Measurements from ENCODE around the gene ANKRD28. TPM values are rescaled to one million over a fixed set of nuclear protein-coding genes. Genes with fewer than 3 reads are reported as not detected.

ANKRD28 gene
- total and polyA plus RNA-seq, 2 of the 8 experiments (the other 6 are each of a cell fraction or from before 2014, with no cell fraction given) = 39.1 to 61.7 TPM

DNA sequence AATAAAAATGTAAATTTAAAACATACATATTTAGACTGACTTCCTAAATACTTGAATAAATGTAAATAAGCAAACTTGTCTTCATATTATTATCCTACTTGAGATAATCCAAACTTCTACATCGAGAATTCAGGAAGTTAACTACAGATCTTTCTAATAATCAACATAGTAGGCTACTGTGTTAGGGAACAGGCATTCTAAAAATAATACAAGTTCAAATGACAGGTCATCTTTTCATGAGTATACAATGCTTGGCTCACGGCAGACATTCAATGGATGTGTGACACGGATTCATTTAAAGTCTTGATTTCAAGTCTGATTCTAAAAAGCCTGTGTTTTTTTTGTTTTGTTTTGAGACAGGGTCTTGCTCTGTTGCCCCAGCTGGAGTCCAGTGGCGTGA is 107.5 kb downstream of the ANKRD28 start (continued):
- TF ChIP-seq, protein P1, sequence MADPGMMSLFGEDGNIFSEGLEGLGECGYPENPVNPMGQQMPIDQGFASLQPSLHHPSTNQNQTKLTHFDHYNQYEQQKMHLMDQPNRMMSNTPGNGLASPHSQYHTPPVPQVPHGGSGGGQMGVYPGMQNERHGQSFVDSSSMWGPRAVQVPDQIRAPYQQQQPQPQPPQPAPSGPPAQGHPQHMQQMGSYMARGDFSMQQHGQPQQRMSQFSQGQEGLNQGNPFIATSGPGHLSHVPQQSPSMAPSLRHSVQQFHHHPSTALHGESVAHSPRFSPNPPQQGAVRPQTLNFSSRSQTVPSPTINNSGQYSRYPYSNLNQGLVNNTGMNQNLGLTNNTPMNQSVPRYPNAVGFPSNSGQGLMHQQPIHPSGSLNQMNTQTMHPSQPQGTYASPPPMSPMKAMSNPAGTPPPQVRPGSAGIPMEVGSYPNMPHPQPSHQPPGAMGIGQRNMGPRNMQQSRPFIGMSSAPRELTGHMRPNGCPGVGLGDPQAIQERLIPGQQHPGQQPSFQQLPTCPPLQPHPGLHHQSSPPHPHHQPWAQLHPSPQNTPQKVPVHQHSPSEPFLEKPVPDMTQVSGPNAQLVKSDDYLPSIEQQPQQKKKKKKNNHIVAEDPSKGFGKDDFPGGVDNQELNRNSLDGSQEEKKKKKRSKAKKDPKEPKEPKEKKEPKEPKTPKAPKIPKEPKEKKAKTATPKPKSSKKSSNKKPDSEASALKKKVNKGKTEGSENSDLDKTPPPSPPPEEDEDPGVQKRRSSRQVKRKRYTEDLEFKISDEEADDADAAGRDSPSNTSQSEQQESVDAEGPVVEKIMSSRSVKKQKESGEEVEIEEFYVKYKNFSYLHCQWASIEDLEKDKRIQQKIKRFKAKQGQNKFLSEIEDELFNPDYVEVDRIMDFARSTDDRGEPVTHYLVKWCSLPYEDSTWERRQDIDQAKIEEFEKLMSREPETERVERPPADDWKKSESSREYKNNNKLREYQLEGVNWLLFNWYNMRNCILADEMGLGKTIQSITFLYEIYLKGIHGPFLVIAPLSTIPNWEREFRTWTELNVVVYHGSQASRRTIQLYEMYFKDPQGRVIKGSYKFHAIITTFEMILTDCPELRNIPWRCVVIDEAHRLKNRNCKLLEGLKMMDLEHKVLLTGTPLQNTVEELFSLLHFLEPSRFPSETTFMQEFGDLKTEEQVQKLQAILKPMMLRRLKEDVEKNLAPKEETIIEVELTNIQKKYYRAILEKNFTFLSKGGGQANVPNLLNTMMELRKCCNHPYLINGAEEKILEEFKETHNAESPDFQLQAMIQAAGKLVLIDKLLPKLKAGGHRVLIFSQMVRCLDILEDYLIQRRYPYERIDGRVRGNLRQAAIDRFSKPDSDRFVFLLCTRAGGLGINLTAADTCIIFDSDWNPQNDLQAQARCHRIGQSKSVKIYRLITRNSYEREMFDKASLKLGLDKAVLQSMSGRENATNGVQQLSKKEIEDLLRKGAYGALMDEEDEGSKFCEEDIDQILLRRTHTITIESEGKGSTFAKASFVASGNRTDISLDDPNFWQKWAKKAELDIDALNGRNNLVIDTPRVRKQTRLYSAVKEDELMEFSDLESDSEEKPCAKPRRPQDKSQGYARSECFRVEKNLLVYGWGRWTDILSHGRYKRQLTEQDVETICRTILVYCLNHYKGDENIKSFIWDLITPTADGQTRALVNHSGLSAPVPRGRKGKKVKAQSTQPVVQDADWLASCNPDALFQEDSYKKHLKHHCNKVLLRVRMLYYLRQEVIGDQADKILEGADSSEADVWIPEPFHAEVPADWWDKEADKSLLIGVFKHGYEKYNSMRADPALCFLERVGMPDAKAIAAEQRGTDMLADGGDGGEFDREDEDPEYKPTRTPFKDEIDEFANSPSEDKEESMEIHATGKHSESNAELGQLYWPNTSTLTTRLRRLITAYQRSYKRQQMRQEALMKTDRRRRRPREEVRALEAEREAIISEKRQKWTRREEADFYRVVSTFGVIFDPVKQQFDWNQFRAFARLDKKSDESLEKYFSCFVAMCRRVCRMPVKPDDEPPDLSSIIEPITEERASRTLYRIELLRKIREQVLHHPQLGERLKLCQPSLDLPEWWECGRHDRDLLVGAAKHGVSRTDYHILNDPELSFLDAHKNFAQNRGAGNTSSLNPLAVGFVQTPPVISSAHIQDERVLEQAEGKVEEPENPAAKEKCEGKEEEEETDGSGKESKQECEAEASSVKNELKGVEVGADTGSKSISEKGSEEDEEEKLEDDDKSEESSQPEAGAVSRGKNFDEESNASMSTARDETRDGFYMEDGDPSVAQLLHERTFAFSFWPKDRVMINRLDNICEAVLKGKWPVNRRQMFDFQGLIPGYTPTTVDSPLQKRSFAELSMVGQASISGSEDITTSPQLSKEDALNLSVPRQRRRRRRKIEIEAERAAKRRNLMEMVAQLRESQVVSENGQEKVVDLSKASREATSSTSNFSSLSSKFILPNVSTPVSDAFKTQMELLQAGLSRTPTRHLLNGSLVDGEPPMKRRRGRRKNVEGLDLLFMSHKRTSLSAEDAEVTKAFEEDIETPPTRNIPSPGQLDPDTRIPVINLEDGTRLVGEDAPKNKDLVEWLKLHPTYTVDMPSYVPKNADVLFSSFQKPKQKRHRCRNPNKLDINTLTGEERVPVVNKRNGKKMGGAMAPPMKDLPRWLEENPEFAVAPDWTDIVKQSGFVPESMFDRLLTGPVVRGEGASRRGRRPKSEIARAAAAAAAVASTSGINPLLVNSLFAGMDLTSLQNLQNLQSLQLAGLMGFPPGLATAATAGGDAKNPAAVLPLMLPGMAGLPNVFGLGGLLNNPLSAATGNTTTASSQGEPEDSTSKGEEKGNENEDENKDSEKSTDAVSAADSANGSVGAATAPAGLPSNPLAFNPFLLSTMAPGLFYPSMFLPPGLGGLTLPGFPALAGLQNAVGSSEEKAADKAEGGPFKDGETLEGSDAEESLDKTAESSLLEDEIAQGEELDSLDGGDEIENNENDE (IDR thresholded peaks at IDR 0.05; ENCODE audit: insufficient replicate concordance, low read length) = no peak
- TF ChIP-seq SIN3A (conservative IDR thresholded peaks at IDR 0.05 in 1 of 2, IDR thresholded peaks at IDR 0.05 in 1 of 2; ENCODE audit: low read depth in 1 of 2, low read length in 2 of 2) (no peak), CHD2 (IDR thresholded peaks at IDR 0.05; ENCODE audit: low read length) (no peak), SP1 (IDR thresholded peaks at IDR 0.05; ENCODE audit: low read depth, low read length) (no peak), KDM5A (IDR thresholded peaks at IDR 0.05; ENCODE audit: low read length) (no peak), CTBP2 (IDR thresholded peaks at IDR 0.05; ENCODE audit: borderline replicate concordance, insufficient read depth, insufficient read length, low read length) (no peak), EZH2 (IDR thresholded peaks at IDR 0.05; ENCODE audit: low read depth, low read length, severe bottlenecking) (no peak), FOSL1 (IDR thresholded peaks at IDR 0.05; ENCODE audit: insufficient read depth, low read depth, low read length) (no peak)
- TF ChIP-seq, protein P2, sequence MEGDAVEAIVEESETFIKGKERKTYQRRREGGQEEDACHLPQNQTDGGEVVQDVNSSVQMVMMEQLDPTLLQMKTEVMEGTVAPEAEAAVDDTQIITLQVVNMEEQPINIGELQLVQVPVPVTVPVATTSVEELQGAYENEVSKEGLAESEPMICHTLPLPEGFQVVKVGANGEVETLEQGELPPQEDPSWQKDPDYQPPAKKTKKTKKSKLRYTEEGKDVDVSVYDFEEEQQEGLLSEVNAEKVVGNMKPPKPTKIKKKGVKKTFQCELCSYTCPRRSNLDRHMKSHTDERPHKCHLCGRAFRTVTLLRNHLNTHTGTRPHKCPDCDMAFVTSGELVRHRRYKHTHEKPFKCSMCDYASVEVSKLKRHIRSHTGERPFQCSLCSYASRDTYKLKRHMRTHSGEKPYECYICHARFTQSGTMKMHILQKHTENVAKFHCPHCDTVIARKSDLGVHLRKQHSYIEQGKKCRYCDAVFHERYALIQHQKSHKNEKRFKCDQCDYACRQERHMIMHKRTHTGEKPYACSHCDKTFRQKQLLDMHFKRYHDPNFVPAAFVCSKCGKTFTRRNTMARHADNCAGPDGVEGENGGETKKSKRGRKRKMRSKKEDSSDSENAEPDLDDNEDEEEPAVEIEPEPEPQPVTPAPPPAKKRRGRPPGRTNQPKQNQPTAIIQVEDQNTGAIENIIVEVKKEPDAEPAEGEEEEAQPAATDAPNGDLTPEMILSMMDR (IDR thresholded peaks at IDR 0.05; ENCODE audit: control extremely low read depth in 1 of 3, insufficient read depth in 1 of 3, low read depth in 1 of 3, low read length in 3 of 3) = no peak
